Neural cell (in vitro differentiated cells): Measurements from ENCODE around the gene PKN1. TPM values are rescaled to one million over a fixed set of nuclear protein-coding genes. Genes with fewer than 3 reads are reported as not detected.

Experiments used
- H2AFZ ChIP-seq: fragments of 200-600, 300-800 bp; sonication (generic), shearing (Covaris generic); 2 replicates; pipeline ENCODE4 v1.6.0; 2014; ENCODE audit warnings: low read depth, mild to moderate bottlenecking, antibody characterized with exemption, low read length, moderate library complexity
- H3F3A ChIP-seq: fragments of 200-600 bp; shearing (Covaris generic); 2 replicates; pipeline ENCODE4 v1.6.1; 2016; ENCODE audit warnings: mild to moderate bottlenecking, moderate library complexity, mixed read lengths, antibody characterized with exemption, low read length; ENCODE audit not compliant: insufficient read depth, poor library complexity, severe bottlenecking
- H3K27ac ChIP-seq: fragments of 200-600, 300-800 bp; sonication (generic), shearing (Covaris generic); 2 replicates; pipeline ENCODE4 v1.5.1; 2014; ENCODE audit warnings: mild to moderate bottlenecking, low read length, moderate library complexity
- H3K27me3 ChIP-seq: fragments of 300-800, 200-600 bp; sonication (generic), shearing (Covaris generic); 2 replicates; pipeline ENCODE4 v1.6.0; 2014; ENCODE audit warnings: mild to moderate bottlenecking, low read depth, low read length, moderate library complexity; ENCODE audit not compliant: insufficient read depth
- H3K36me3 ChIP-seq: fragments of 300-800, 200-600 bp; sonication (generic), shearing (Covaris generic); 2 replicates; pipeline ENCODE4 v1.5.1; 2014; ENCODE audit warnings: mild to moderate bottlenecking, antibody characterized with exemption, low read length, moderate library complexity; ENCODE audit not compliant: insufficient read depth
- H3K4me2 ChIP-seq: fragments of 300-800, 200-600 bp; sonication (generic), shearing (Covaris generic); 2 replicates; pipeline ENCODE4 v1.6.0; 2014; ENCODE audit warnings: mild to moderate bottlenecking, low read length
- H3K4me3 ChIP-seq: fragments of 300-800, 200-600 bp; sonication (generic), shearing (Covaris generic); 2 replicates; pipeline ENCODE4 v1.5.1; 2014; ENCODE audit warnings: mild to moderate bottlenecking, low read length, moderate library complexity
- H3K79me2 ChIP-seq: fragments of 200-600 bp; shearing (Covaris generic); replicated peaks from 2 replicates; pipeline ENCODE4 v1.6.0; 2014; ENCODE audit warnings: mild to moderate bottlenecking, low read length, moderate library complexity; ENCODE audit not compliant: insufficient read depth
- H3K9ac ChIP-seq: fragments of 300-800, 200-600 bp; sonication (generic), shearing (Covaris generic); 2 replicates; pipeline ENCODE4 v1.6.1; 2016; ENCODE audit warnings: mild to moderate bottlenecking, low read length, mixed read lengths
- H3K9me2 ChIP-seq: fragments of 200-600 bp; shearing (Covaris generic); 2 replicates; pipeline ENCODE4 v1.6.1; 2016; ENCODE audit warnings: mild to moderate bottlenecking, low read length, mixed read lengths; ENCODE audit not compliant: insufficient read depth
- H3K9me3 ChIP-seq: fragments of 200-600, 300-800 bp; sonication (generic), shearing (Covaris generic); 2 replicates; pipeline ENCODE4 v1.6.1; 2016; ENCODE audit warnings: mild to moderate bottlenecking, mixed run types, low read length, moderate library complexity, mixed read lengths
- H4K20me1 ChIP-seq: fragments of 200-600 bp; shearing (Covaris generic); 2 replicates; pipeline ENCODE4 v1.6.1; 2016; ENCODE audit warnings: mild to moderate bottlenecking, mixed run types; ENCODE audit not compliant: insufficient read depth
- CTCF ChIP-seq: fragments of 450-650 bp; IDR thresholded peaks from 2 replicates; pipeline ENCODE4 v1.5.1; 2014; ENCODE audit warnings: antibody characterized with exemption, mild to moderate bottlenecking, moderate library complexity; ENCODE audit not compliant: poor library complexity, severe bottlenecking
- EP300 ChIP-seq: fragments of 450-650 bp; conservative IDR thresholded peaks from 2 replicates; pipeline ENCODE4 v1.6.1; 2014; ENCODE audit warnings: antibody characterized with exemption, mild to moderate bottlenecking, moderate library complexity; ENCODE audit not compliant: poor library complexity, severe bottlenecking
- EZH2 ChIP-seq: fragments of 200-600, 300-800 bp; shearing (Covaris generic), sonication (generic); IDR thresholded peaks from 2 replicates; pipeline ENCODE4 v1.6.1; 2014; ENCODE audit warnings: antibody characterized with exemption, low read length, borderline replicate concordance, mild to moderate bottlenecking; ENCODE audit not compliant: insufficient read depth, poor library complexity, severe bottlenecking
- MXI1 ChIP-seq: fragments of 450-650 bp; conservative IDR thresholded peaks from 2 replicates; pipeline ENCODE4 v1.6.1; 2014; ENCODE audit warnings: antibody characterized with exemption, mild to moderate bottlenecking; ENCODE audit not compliant: poor library complexity, severe bottlenecking
- POLR2AphosphoS5 ChIP-seq: IDR thresholded peaks from 2 replicates; pipeline ENCODE4 v1.6.1; 2012
- RAD21 ChIP-seq: fragments of 450-650 bp; conservative IDR thresholded peaks from 2 replicates; pipeline ENCODE4 v1.6.1; 2014; ENCODE audit warnings: antibody characterized with exemption, mild to moderate bottlenecking, moderate library complexity
- REST ChIP-seq: IDR thresholded peaks from 2 replicates; pipeline ENCODE4 v1.6.1; 2012; ENCODE audit warnings: borderline replicate concordance
- SMC3 ChIP-seq: fragments of 450-650 bp; conservative IDR thresholded peaks from 2 replicates; pipeline ENCODE4 v1.6.1; 2014; ENCODE audit warnings: antibody characterized with exemption, mild to moderate bottlenecking, moderate library complexity; ENCODE audit not compliant: poor library complexity
- TAF1 ChIP-seq: IDR thresholded peaks from 2 replicates; pipeline ENCODE4 v1.6.1; 2012; ENCODE audit warnings: low read depth
- polyA plus RNA-seq: library from polyadenylated mRNA; depleted of rRNA; stranded (reverse); fragments of >200 nt; gene quantifications from 2 replicates; pipeline ENCODE4 v1.2.3, GENCODE V29; 2014

The PKN1 gene
- polyA plus RNA-seq, 1 donor from 2014 or later: 64.4 TPM

GRCh38 chr19:14385492-14385891 is 47.6 kb upstream of the PKN1 start:
- Histone ChIP-seq H3K9me2 (no peaks in the 10 kb centered on the region), H2AFZ (no peak overlapping the region), H3K27me3 (no peaks in the 10 kb centered on the region), H4K20me1 (no peaks in the 10 kb centered on the region), H3K79me2 (no peaks in the 10 kb centered on the region), H3K4me2 (no peak overlapping the region), H3F3A (no peaks in the 10 kb centered on the region), H3K9ac (no peak overlapping the region), H3K36me3 (no peaks in the 10 kb centered on the region), H3K4me3 (no peak overlapping the region), H3K27ac (no peak overlapping the region), H3K9me3 (no peaks in the 10 kb centered on the region)
- no peak for TF ChIP-seq TAF1
- TF ChIP-seq POLR2AphosphoS5: no peak
- no peak for TF ChIP-seq EP300
- TF ChIP-seq EZH2: no peak
- TF ChIP-seq REST: no peak
- no peak for TF ChIP-seq RAD21
- TF ChIP-seq MXI1: no peak
- no peak for TF ChIP-seq SMC3
- TF ChIP-seq CTCF: no peak

GRCh38 chr19:14390548-14390947 is 42.6 kb upstream of the PKN1 start:
- TF ChIP-seq REST (no peak), POLR2AphosphoS5 (no peak), MXI1 (no peak), EZH2 (no peak), SMC3 (no peak), RAD21 (no peak)
- no peaks in the 10 kb centered on the region for H3K27me3 ChIP-seq
- H3K79me2 ChIP-seq: no peaks in the 10 kb centered on the region
- no peaks in the 10 kb centered on the region for H3F3A ChIP-seq
- H3K4me2 ChIP-seq: no peak overlapping the region
- H3K9me2 ChIP-seq: no peaks in the 10 kb centered on the region
- no peak overlapping the region for H3K4me3 ChIP-seq
- no peaks in the 10 kb centered on the region for H3K9me3 ChIP-seq
- H3K9ac ChIP-seq: no peak overlapping the region
- no peaks in the 10 kb centered on the region for H4K20me1 ChIP-seq
- no peak overlapping the region for H3K27ac ChIP-seq
- H2AFZ ChIP-seq: no peak overlapping the region
- H3K36me3 ChIP-seq: no peaks in the 10 kb centered on the region
